HG03108 (cell line): ENCODE measurements around the gene CCDC195.

Experiments
- ATAC-seq: cut with Tn5 transposase; IDR thresholded peaks from one replicate; pipeline ENCODE4 v1.9.1; 2021; ENCODE audit warnings: moderate library complexity; ENCODE audit not compliant: unreplicated experiment

Gene CCDC195

GRCh38 chr2:224716201-224716600 is at the start of gene CCDC195:
Gene CCDC195 (minus strand): TSS chr2:224716365. CDS start chr2:224716365, 0 bp downstream.
- ATAC-seq, result no peak

GRCh38 chr2:224764565-224765236 is 48.5 kb upstream of the CCDC195 start:
- ATAC-seq, result peak; percentile 50

- no peak for ATAC-seq
Observed at GRCh38 chr2:224757934-224758548, 41.9 kb upstream of the CCDC195 start.

- no peak for ATAC-seq
Observed at GRCh38 chr2:224753743-224754540, 37.8 kb upstream of the CCDC195 start.

- ATAC-seq, result no peak
Observed at GRCh38 chr2:224751996-224752698, 36.0 kb upstream of the CCDC195 start.

- ATAC-seq, result no peak
Observed at GRCh38 chr2:224749136-224749535, 33.0 kb upstream of the CCDC195 start.

GRCh38 chr2:224747765-224748164 is 31.6 kb upstream of the CCDC195 start:
- no peak for ATAC-seq

- no peak for ATAC-seq
Observed at GRCh38 chr2:224736227-224736626, 20.1 kb upstream of the CCDC195 start.

- ATAC-seq, result no peak
Observed at GRCh38 chr2:224734949-224735348, 18.8 kb upstream of the CCDC195 start.

GRCh38 chr2:224731665-224732064 is 15.5 kb upstream of the CCDC195 start:
- ATAC-seq, result no peak

- no peak for ATAC-seq
Observed at GRCh38 chr2:224729435-224729834, 13.3 kb upstream of the CCDC195 start.

GRCh38 chr2:224724331-224724730 is 8.2 kb upstream of the CCDC195 start:
- ATAC-seq, result no peak

- ATAC-seq, result no peak
Observed at GRCh38 chr2:224723586-224724217, 7.5 kb upstream of the CCDC195 start.

GRCh38 chr2:224722770-224723169 is 6.6 kb upstream of the CCDC195 start:
- no peak for ATAC-seq

GRCh38 chr2:224722250-224722649 is 6.1 kb upstream of the CCDC195 start:
- no peak for ATAC-seq

GRCh38 chr2:224716921-224717320 is 756 bp upstream of the CCDC195 start:
- ATAC-seq, result no peak

- ATAC-seq, result no peak
Observed at GRCh38 chr2:224711859-224712665, 4.1 kb downstream of the CCDC195 start.

- ATAC-seq, result no peak
Observed at GRCh38 chr2:224711381-224711780, 4.8 kb downstream of the CCDC195 start.

GRCh38 chr2:224709301-224709700 is 6.9 kb downstream of the CCDC195 start:
- ATAC-seq, result no peak

- ATAC-seq, result no peak
Observed at GRCh38 chr2:224694502-224694901, 21.7 kb downstream of the CCDC195 start.
